Prostate gland (tissue), 2 donors: ENCODE results near the gene CHD3. TPM values are rescaled to one million over a fixed set of nuclear protein-coding genes. Genes with fewer than 3 reads are reported as not detected.

Experiments
- DNase-seq: peaks from one replicate; pipeline ENCODE4 v3.0.0-alpha.2; 2019; ENCODE audit warnings: low spot score
- H3K27ac ChIP-seq, 2 donors: fragments of 200-600 bp; sonication (generic); 2 replicates each; pipeline ENCODE4 v1.5.1; 2017 to 2019
- H3K27me3 ChIP-seq: fragments of 200-600 bp; sonication (generic); replicated peaks from 2 replicates; pipeline ENCODE4 v1.5.1; 2019; ENCODE audit not compliant: insufficient read depth
- H3K36me3 ChIP-seq, 2 donors: fragments of 200-600 bp; sonication (generic); 1 replicate in 1 of 2; 2 replicates in 1 of 2; pipeline versions ENCODE4 v1.5.1 to v1.8.1; 2017 to 2019
- H3K4me1 ChIP-seq: fragments of 200-600 bp; sonication (generic); replicated peaks from 2 replicates; pipeline ENCODE4 v1.5.1; 2019
- H3K4me3 ChIP-seq, 2 donors: fragments of 200-600 bp; sonication (generic); 2 replicates each; pipeline ENCODE4 v1.5.1; 2017 to 2019
- H3K9me3 ChIP-seq: fragments of 200-600 bp; sonication (generic); 2 replicates; pipeline ENCODE4 v1.5.1; 2017
- CTCF ChIP-seq, 4 experiments: fragments of 200-600 bp in 2 of 4; fragments of 450-650 bp in 2 of 4; sonication (generic) in 2 of 4; IDR thresholded peaks; 1 replicate in 3 of 4; 2 replicates in 1 of 4; pipeline ENCODE4 v1.5.1; 2016 to 2019; ENCODE audit warnings: antibody characterized with exemption in 4 of 4, mild to moderate bottlenecking in 2 of 4, moderate library complexity in 2 of 4
- POLR2A ChIP-seq: fragments of 450-650 bp; IDR thresholded peaks from one replicate; pipeline ENCODE4 v1.6.1; 2016; ENCODE audit warnings: antibody characterized with exemption, mild to moderate bottlenecking
- POLR2AphosphoS5 ChIP-seq: sonication (generic); formaldehyde crosslinking; IDR thresholded peaks from one replicate; pipeline ENCODE4 v1.6.1; 2017; ENCODE audit warnings: antibody characterized with exemption
- WGBS: methylation state at CpG from one replicate; pipeline ENCODE4 v1.1.5; 2018; 5-methylcytosine and 5-hydroxymethylcytosine counted together
- intact Hi-C: fragments of 100-400 bp; cut with DNase I; formaldehyde crosslinking; loops from one replicate; pipeline ENCODE4 v1.14.2; 2022
- total RNA-seq, 2 donors: library from RNA; depleted of rRNA; stranded (reverse); fragments of >200 nt; gene quantifications; one replicate each; pipeline ENCODE4 v1.1.0, GENCODE V29; 2016

The CHD3 gene
- total RNA-seq, 2 donors from 2014 or later, result 166 to 196 TPM

DNA sequence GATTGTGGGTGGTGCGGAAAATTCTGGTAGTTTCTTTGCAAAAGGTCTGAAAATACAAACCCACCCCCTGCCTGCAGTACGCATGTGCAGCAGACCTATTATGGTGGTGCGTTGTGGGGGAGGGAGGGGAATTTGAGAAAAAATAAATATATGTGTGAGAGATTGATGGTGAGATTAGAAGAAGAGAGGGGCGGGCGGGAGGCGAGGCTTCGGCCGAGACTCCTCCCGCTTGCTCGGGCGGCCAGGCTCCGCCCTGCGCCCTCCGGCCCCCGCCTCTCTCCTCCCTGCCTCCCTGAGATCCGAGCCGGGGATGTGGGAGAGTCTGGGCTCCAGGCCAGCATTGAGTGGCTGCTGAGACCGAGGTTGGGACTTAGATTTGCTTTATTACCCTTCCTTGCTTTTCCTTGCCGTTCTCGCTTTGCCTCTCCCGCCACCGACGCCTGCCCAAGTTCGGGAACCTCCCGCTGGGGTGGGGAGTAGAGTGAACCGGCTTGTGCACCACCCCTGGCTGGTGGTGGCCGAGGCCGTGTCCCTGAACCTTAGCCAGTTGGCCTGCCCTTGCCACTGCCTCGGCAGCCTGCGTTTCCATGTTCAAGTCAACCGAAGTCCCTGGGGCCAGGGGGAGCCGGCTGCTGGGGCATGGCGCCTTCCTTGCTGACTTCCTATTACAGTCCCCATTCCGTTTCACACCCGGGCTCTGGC lies 956 bp upstream of the CHD3 start:
- peaks cover 19% of the 10 kb centered on the region for H3K4me1 ChIP-seq
- intact Hi-C loops, result no loop called here
- under 1% methylated on average over 30 of the region's 35 CpGs for whole genome bisulfite sequencing

DNA sequence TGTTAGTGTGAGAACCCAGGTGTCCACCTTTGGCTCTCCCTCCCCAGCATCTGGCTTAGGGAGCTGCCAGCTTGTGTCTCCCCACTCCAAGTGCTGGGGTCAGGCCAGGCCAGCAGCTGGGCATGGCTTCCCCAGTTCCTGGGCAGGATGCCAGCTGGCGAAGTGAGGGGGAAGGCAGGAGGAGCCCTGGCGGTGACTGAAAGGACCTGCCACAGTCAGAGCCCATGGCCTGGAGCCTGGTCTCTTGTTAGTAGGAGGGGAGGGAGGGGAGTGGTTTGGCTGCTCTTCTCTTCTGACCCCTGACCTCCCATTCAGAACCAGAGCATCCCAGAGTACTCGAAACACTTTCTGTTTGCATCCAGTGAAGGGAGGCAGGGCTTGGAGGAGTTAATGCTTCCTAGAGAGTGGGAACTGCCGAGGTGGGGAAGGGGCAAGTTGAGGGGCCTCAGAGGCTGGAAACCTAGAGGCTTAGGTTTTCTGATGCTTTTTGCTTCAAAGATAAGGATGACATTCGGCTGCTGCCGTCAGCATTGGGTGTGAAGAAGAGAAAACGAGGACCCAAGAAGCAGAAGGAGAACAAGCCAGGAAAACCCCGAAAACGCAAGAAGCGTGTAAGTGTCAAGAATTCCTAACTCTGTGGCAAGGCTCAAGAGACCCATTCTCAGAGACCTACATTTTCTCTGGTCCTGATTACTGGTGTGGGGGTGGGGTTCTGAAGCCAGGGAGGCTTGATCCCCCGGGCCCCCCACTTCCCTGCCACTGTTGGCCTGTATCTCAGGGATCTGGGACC lies 772 bp downstream of the CHD3 start:
- H3K9me3 ChIP-seq, result no peaks in the 10 kb centered on the region
- peaks cover 19% of the 10 kb centered on the region for H3K4me1 ChIP-seq
- peak; percentile 27 to 90 (median 58) for TF ChIP-seq CTCF (IDR thresholded peaks at IDR 0.05)
- TF ChIP-seq POLR2AphosphoS5, result peak; percentile 97
- peak; percentile 48 for TF ChIP-seq POLR2A
- H3K36me3 ChIP-seq, result peaks cover 10 to 15% of the 10 kb centered on the region in 2 donors
- intact Hi-C loops, result no loop called here
- peak; percentile 96 for DNase-seq
- H3K27ac ChIP-seq, result peak overlapping the region; percentile 97 to 99
- peak overlapping the region in 1 of 2 donors; percentile 77 for H3K4me3 ChIP-seq
- WGBS, result 16% methylated on average over 11 of the region's 11 CpGs
- no peaks in the 10 kb centered on the region for H3K27me3 ChIP-seq

More for the DNA sequence above, 956 bp upstream of the CHD3 start:
- H3K27me3 ChIP-seq, result no peaks in the 10 kb centered on the region
- peak; percentile 95 for TF ChIP-seq POLR2AphosphoS5
- peak in 2 of 4 experiments; percentile 13 to 42 for TF ChIP-seq CTCF (IDR thresholded peaks at IDR 0.05)
- TF ChIP-seq POLR2A, result peak; percentile 87
- peak; percentile 97 for DNase-seq
- no peaks in the 10 kb centered on the region for H3K9me3 ChIP-seq
- peaks cover 5 to 7% of the 10 kb centered on the region in 2 donors for H3K36me3 ChIP-seq
- H3K4me3 ChIP-seq, result peak overlapping the region; percentile 77 to 90
- H3K27ac ChIP-seq, result peak overlapping the region; percentile 97 to 99

GRCh38 chr17:7893187-7893880 lies 4.7 kb downstream of the CHD3 start:
- DNase-seq, result no peak
- intact Hi-C loops, result no loop called here
- WGBS, result 83% methylated on average over 15 of the region's 15 CpGs

DNA sequence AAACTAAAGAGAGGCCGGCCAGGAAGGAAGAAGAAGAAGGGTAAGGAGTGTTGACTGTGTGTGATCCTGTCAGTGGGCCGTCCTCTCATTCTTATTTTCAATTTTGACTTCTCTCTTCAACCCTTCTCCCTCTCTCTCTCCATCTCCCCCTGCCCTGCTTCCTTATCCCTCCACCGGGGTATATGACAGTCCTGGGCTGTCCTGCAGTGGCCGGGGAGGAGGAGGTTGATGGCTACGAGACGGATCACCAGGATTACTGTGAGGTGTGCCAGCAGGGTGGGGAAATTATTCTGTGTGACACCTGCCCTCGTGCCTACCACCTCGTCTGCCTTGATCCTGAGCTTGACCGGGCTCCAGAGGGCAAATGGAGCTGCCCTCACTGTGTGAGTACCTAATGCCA lies 5.6 kb downstream of the CHD3 start:
- WGBS, result 88% methylated on average over 9 of the region's 9 CpGs
- H3K27me3 ChIP-seq, result no peaks in the 10 kb centered on the region
- peaks cover 20 to 37% of the 10 kb centered on the region in 2 donors for H3K36me3 ChIP-seq
- no peak overlapping the region for H3K4me3 ChIP-seq
- intact Hi-C loops, result no loop called here
- H3K4me1 ChIP-seq, result peaks cover 10% of the 10 kb centered on the region
- no peak for DNase-seq
- TF ChIP-seq POLR2A (no peak), POLR2AphosphoS5 (no peak), CTCF (IDR thresholded peaks at IDR 0.05) (no peak)
- no peak overlapping the region for H3K27ac ChIP-seq
- H3K9me3 ChIP-seq, result no peaks in the 10 kb centered on the region

More at GRCh38 chr17:7893187-7893880, 4.7 kb downstream of the CHD3 start:
- TF ChIP-seq POLR2AphosphoS5 (no peak), POLR2A (no peak), CTCF (IDR thresholded peaks at IDR 0.05) (no peak)
- Histone ChIP-seq H3K9me3 (no peaks in the 10 kb centered on the region), H3K4me3 (no peak overlapping the region), H3K27me3 (no peaks in the 10 kb centered on the region), H3K4me1 (peaks cover 18% of the 10 kb centered on the region), H3K27ac (peak overlapping the region in 1 of 2 donors; percentile 39), H3K36me3 (peaks cover 16 to 29% of the 10 kb centered on the region in 2 donors)
